ENCODE results near the gene PAM.

DNA sequence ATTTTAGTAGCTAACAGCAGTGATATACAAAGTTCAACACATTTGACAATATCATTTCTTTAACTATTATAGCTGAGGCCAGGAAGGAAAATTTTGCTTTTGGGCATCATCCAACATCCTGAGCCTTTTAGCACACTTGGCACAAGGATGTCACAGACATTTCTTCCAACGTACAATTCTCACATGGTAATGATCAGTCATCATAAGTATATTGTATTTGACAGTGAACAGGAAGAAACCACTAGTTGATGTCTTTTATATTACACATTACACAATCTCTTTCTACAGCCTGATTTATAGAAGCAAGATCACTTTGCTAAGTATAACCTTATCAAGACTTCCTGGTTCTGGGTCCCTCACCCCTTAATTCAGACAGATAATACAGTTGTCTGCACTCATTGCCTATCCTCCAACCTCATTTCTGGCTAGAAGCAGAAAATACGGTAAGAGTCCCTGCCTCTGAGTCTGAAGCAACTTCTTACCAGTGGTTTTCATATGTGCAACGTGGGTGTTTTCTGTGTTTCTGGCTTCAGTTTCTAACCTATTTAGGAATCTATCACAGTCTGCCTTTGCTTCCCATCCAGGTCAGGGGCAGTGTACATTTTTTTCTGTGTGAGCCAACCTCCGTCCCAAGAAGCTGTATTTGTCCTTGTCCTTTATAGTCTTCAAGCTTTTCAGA lies 167.8 kb downstream of the PAM start:
- TF ChIP-seq, protein P1, sequence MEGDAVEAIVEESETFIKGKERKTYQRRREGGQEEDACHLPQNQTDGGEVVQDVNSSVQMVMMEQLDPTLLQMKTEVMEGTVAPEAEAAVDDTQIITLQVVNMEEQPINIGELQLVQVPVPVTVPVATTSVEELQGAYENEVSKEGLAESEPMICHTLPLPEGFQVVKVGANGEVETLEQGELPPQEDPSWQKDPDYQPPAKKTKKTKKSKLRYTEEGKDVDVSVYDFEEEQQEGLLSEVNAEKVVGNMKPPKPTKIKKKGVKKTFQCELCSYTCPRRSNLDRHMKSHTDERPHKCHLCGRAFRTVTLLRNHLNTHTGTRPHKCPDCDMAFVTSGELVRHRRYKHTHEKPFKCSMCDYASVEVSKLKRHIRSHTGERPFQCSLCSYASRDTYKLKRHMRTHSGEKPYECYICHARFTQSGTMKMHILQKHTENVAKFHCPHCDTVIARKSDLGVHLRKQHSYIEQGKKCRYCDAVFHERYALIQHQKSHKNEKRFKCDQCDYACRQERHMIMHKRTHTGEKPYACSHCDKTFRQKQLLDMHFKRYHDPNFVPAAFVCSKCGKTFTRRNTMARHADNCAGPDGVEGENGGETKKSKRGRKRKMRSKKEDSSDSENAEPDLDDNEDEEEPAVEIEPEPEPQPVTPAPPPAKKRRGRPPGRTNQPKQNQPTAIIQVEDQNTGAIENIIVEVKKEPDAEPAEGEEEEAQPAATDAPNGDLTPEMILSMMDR (IDR thresholded peaks at IDR 0.05), result no peak
- no peak for TF ChIP-seq POLR2A (IDR thresholded peaks at IDR 0.05)

All from heart left ventricle (tissue), 13 donors.